ENCODE measurements around the gene POLR3G.

POLR3G gene

GRCh38 chr5:90554358-90555006 lies 79.8 kb downstream of the POLR3G start:
- DNase-seq = no peak

DNA sequence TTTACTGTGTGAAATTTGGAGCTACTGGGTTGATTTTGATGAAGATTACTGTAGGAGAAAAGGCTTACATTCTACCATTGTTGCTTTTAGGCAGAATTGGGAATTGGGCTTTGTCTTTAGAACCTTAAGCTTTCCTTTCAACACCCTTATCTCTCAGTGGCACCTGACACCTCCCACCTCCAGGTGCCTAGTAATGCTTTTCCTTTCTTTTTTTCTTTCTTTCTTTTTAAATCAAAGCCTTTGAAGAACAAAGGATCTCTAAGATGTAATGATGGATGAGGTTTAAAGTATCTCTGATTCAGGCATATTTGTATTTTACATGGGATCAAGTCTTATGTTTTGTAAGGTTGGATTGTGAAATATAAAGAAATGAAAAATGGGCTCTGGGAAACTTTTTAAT lies 81.0 kb downstream of the POLR3G start:
- no peak for DNase-seq

DNA sequence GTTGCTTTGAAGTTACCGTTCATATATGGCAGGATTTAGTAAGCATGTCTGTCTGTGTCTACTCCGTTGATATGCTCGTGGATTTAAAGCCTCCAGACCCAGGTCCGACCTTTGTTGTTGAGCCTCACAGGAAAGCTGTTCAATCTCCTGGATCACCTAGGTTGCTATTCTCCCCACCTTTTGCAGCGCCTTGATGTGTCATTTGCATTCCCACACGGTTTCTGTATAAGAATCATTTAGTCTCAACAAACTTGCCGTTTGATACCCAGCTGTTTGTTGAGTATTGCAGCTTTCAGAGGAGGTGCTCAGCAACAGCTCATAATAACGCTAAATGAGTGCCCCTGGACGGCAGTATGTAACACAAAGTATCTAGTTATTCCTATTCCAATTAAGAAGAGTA lies 82.7 kb downstream of the POLR3G start:
- DNase-seq = no peak

GRCh38 chr5:90557871-90558270 lies 83.2 kb downstream of the POLR3G start:
- no peak for DNase-seq

GRCh38 chr5:90558344-90559192 lies 83.9 kb downstream of the POLR3G start, which contains the start of gene ADGRV1:
Gene ADGRV1 (plus strand): TSS chr5:90558797. CDS start chr5:90558896, 99 bp downstream.
- DNase-seq = peak; percentile 18

GRCh38 chr5:90560771-90561170 lies 86.1 kb downstream of the POLR3G start:
- DNase-seq = no peak

GRCh38 chr5:90561766-90562165 lies 87.1 kb downstream of the POLR3G start:
- no peak for DNase-seq

- no peak for DNase-seq
These were observed 87.7 kb downstream of the POLR3G start for GRCh38 chr5:90562341-90562740.

- no peak for DNase-seq
These were observed 88.4 kb downstream of the POLR3G start for GRCh38 chr5:90563108-90563507.

Measured in hematopoietic multipotent progenitor cell treated with erythropoietin and hydrocortisone succinate and interleukin-3 and kit ligand, for 6 days (in vitro differentiated cells).